ENCODE results near the gene SULT4A1. TPM values are rescaled to one million over a fixed set of nuclear protein-coding genes. Genes with fewer than 3 reads are reported as not detected.

Gene SULT4A1
- total RNA-seq, 4 donors from 2014 or later: 1.0 to 1.3 (median 1.3) TPM

- Histone ChIP-seq H3K4me3 (no peak overlapping the region), H3K9me3 (no peaks in the 10 kb centered on the region), H3K27me3 (peaks cover 0 to 30% (median 0%) of the 10 kb centered on the region in 4 donors), H3K4me1 (no peaks in the 10 kb centered on the region), H3K27ac (replicated peaks in 1 of 4) (no peak overlapping the region), H3K36me3 (no peaks in the 10 kb centered on the region)
- DNase-seq (ENCODE audit: extremely low spot score): no peak
- TF ChIP-seq, protein P1, sequence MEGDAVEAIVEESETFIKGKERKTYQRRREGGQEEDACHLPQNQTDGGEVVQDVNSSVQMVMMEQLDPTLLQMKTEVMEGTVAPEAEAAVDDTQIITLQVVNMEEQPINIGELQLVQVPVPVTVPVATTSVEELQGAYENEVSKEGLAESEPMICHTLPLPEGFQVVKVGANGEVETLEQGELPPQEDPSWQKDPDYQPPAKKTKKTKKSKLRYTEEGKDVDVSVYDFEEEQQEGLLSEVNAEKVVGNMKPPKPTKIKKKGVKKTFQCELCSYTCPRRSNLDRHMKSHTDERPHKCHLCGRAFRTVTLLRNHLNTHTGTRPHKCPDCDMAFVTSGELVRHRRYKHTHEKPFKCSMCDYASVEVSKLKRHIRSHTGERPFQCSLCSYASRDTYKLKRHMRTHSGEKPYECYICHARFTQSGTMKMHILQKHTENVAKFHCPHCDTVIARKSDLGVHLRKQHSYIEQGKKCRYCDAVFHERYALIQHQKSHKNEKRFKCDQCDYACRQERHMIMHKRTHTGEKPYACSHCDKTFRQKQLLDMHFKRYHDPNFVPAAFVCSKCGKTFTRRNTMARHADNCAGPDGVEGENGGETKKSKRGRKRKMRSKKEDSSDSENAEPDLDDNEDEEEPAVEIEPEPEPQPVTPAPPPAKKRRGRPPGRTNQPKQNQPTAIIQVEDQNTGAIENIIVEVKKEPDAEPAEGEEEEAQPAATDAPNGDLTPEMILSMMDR (IDR thresholded peaks at IDR 0.05): no peak
- TF ChIP-seq POLR2AphosphoS5 (IDR thresholded peaks at IDR 0.05) (no peak), POLR2A (IDR thresholded peaks at IDR 0.05; ENCODE audit: low read depth) (no peak), EP300 (IDR thresholded peaks at IDR 0.05) (no peak)
- 94% methylated on average over 22 of the region's 25 CpGs for WGBS
- intact Hi-C loops (cut with DNase I): no loop called here
Observed at GRCh38 chr22:43838571-43839307, 23.6 kb downstream of the SULT4A1 start.

GRCh38 chr22:43838161-43838560, 24.2 kb downstream of the SULT4A1 start:
- WGBS: 84% methylated on average over 6 of the region's 10 CpGs
- DNase-seq (ENCODE audit: extremely low spot score): no peak
- H3K27me3 ChIP-seq: peaks cover 0 to 36% (median 0%) of the 10 kb centered on the region in 4 donors
- TF ChIP-seq, protein P1 (IDR thresholded peaks at IDR 0.05): no peak
- TF ChIP-seq POLR2A (IDR thresholded peaks at IDR 0.05; ENCODE audit: low read depth): no peak
- TF ChIP-seq EP300 (IDR thresholded peaks at IDR 0.05): no peak
- TF ChIP-seq POLR2AphosphoS5 (IDR thresholded peaks at IDR 0.05): no peak
- no peaks in the 10 kb centered on the region for H3K9me3 ChIP-seq
- no peaks in the 10 kb centered on the region for H3K36me3 ChIP-seq
- no peak overlapping the region for H3K27ac ChIP-seq (replicated peaks in 1 of 4)
- H3K4me1 ChIP-seq: no peaks in the 10 kb centered on the region
- no peak overlapping the region for H3K4me3 ChIP-seq
- intact Hi-C loops (cut with DNase I): no loop called here

DNA sequence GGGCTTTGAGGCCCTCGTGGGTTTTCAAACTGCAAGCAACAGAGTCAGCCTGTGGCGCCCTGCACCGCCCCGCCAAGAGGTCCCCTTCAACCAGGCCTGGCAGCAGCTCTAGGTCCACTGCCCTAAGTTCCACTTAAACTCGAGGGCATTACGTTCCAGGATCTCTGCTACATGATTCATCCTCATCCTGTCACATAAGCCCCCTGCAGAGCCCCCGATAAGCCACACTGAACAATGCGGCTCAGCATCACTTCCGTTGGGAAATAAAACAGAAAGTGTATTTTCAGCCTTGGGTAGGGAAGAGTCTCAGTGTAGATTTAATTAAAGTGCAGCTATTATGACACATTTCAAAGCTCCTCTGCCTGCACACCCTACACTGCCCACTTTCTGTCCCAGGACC, 24.6 kb downstream of the SULT4A1 start:
- Histone ChIP-seq H3K4me1 (no peaks in the 10 kb centered on the region), H3K27me3 (peaks cover 0 to 39% (median 0%) of the 10 kb centered on the region in 4 donors), H3K27ac (replicated peaks in 1 of 4) (no peak overlapping the region), H3K4me3 (no peak overlapping the region), H3K9me3 (no peaks in the 10 kb centered on the region), H3K36me3 (no peaks in the 10 kb centered on the region)
- intact Hi-C loops (cut with DNase I): no loop called here
- WGBS: 78% methylated on average over 9 of the region's 9 CpGs
- TF ChIP-seq POLR2A (IDR thresholded peaks at IDR 0.05; ENCODE audit: low read depth): no peak
- no peak for TF ChIP-seq POLR2AphosphoS5 (IDR thresholded peaks at IDR 0.05)
- TF ChIP-seq EP300 (IDR thresholded peaks at IDR 0.05): no peak
- TF ChIP-seq, protein P1 (IDR thresholded peaks at IDR 0.05): no peak
- DNase-seq (ENCODE audit: extremely low spot score): no peak

GRCh38 chr22:43835736-43836135, 26.6 kb downstream of the SULT4A1 start:
- TF ChIP-seq, protein P1 (IDR thresholded peaks at IDR 0.05): no peak
- TF ChIP-seq EP300 (IDR thresholded peaks at IDR 0.05) (no peak), POLR2AphosphoS5 (IDR thresholded peaks at IDR 0.05) (no peak), POLR2A (IDR thresholded peaks at IDR 0.05; ENCODE audit: low read depth) (no peak)
- intact Hi-C loops (cut with DNase I): no loop called here
- 87% methylated on average over 13 of the region's 13 CpGs for WGBS
- no peak for DNase-seq (ENCODE audit: extremely low spot score)
- Histone ChIP-seq H3K4me1 (peaks cover 0 to 3% (median 0%) of the 10 kb centered on the region in 4 donors), H3K36me3 (no peaks in the 10 kb centered on the region), H3K4me3 (no peak overlapping the region), H3K9me3 (no peaks in the 10 kb centered on the region), H3K27me3 (peaks cover 0 to 50% (median 0%) of the 10 kb centered on the region in 4 donors), H3K27ac (replicated peaks in 1 of 4) (no peak overlapping the region)
